ENCODE measurements around the gene ADGRB2.

- no peak for TF ChIP-seq POLR2A (IDR thresholded peaks at IDR 0.05)
- TF ChIP-seq, protein P1, sequence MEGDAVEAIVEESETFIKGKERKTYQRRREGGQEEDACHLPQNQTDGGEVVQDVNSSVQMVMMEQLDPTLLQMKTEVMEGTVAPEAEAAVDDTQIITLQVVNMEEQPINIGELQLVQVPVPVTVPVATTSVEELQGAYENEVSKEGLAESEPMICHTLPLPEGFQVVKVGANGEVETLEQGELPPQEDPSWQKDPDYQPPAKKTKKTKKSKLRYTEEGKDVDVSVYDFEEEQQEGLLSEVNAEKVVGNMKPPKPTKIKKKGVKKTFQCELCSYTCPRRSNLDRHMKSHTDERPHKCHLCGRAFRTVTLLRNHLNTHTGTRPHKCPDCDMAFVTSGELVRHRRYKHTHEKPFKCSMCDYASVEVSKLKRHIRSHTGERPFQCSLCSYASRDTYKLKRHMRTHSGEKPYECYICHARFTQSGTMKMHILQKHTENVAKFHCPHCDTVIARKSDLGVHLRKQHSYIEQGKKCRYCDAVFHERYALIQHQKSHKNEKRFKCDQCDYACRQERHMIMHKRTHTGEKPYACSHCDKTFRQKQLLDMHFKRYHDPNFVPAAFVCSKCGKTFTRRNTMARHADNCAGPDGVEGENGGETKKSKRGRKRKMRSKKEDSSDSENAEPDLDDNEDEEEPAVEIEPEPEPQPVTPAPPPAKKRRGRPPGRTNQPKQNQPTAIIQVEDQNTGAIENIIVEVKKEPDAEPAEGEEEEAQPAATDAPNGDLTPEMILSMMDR (IDR thresholded peaks at IDR 0.05): no peak
- no peak for TF ChIP-seq POLR2AphosphoS5 (IDR thresholded peaks at IDR 0.05)
Observed at GRCh38 chr1:31752258-31752657, 11.9 kb downstream of the ADGRB2 start.
